ENCODE data around the gene TNFAIP1.

The TNFAIP1 gene

DNA sequence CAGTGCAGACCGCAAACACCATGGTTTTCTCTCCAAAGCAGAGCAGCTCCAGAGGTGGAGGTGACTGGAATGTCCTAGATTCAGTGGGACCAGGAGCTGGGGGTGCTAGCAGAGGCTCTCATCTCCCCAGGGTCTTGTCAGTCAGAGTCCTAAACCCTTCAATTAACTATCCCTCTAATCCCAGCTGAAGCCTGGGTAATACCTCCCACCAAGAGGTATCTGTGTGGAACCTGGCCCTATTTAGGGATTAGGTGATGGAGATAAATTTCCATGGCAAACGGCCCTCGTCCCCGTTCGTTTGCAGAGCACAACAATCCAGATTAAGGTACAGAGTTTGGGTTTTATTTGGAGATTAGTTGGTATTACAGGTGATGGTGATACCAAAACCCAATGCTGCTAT, 27.6 kb downstream of the TNFAIP1 start:
- H3K9me3 ChIP-seq (ENCODE audit: control insufficient read depth, low read length) = no peaks in the 10 kb centered on the region
- no peak overlapping the region for H3K4me3 ChIP-seq (ENCODE audit: insufficient read depth, low read depth, low read length, poor library complexity, severe bottlenecking)
- H3K27me3 ChIP-seq (replicated peaks; ENCODE audit: control insufficient read depth, insufficient read depth, low read length, poor library complexity, severe bottlenecking) = no peaks in the 10 kb centered on the region
- H3K27ac ChIP-seq (ENCODE audit: insufficient read depth, low read length, poor library complexity, severe bottlenecking) = no peak overlapping the region
- H3K36me3 ChIP-seq (ENCODE audit: control insufficient read depth, insufficient read depth, low read length) = peaks cover 54% of the 10 kb centered on the region
- H3K4me1 ChIP-seq (ENCODE audit: control insufficient read depth, insufficient read depth, low read length, poor library complexity, severe bottlenecking) = peaks cover under 1% of the 10 kb centered on the region
- DNase-seq = no peak

DNA sequence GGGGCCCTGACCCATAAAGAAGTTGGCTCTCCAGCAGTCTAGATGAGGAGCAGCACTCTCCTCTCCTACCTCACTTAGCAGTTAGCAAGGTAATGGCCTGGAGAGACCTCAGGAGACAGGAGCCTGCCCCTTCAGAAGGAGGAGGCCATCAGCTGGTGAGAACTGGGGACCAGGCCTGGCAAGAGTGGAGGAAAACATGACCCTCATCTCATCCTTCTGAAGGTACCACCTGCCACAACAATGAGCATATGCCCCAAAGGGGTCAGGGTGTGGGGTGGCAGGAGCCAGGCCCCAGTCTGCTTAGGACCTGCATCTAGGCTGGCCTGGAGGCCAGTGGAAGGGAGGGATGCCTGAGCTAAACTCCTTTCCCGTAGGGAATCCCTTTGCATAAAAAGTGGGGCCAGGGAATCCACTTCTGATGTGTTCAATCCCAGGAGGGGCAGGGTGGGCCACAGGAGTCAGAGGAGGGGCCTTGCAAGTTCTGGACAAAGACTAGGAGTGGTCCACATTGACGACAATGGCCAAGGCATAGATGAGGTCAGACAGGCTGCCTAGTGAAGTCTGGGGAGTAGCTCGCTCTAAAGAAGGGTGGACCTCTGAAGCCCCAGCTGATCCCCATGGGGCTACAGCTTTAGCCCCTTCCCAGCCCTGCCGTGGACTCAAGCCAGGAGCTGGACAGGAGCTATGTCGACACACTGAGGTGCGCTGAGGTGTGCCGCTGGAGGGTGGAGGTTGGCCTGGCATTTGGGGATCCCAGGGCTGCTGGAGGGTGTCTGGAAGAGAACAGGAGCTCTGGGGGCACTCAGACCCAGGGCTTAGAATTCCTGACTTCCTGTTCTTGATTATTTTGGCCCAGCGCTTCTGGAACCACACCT, 28.5 kb downstream of the TNFAIP1 start:
- Histone ChIP-seq H3K36me3 (ENCODE audit: control insufficient read depth, insufficient read depth, low read length) (peaks cover 54% of the 10 kb centered on the region), H3K27me3 (replicated peaks; ENCODE audit: control insufficient read depth, insufficient read depth, low read length, poor library complexity, severe bottlenecking) (no peaks in the 10 kb centered on the region), H3K27ac (ENCODE audit: insufficient read depth, low read length, poor library complexity, severe bottlenecking) (no peak overlapping the region)

DNA sequence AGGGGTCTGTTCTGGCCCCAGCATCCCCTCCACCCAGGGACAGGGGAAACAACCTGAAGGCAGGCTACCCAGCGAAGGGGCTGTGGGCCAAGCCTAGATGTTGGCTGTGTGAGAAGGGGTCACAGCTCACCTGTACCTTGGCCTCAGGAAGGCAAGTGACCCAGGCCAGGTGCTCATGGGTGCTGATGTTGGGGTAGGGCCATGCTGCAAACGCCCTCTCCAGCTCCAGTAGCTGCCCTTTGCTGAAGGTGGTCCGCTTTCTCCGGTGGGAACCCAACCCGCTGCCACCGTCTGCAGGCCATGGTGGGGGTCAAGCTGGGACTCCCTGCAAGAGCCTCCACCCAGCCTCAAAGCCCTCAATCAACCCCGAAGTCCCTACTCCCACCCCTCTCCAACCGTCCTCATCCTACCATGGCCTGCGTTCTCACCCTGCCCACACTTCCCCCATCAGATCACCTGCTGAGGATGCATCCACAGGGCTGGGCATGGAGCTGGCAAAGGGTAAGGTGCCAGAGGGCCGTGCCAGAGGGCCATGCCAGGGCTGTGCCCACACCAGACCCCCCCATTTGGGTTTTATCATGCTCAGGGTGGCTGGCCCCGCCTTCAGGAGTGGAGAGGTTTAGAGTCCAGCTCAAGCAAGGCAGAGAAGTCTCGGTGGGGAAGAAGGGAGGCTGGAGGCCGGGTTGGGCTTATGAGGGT, 29.3 kb downstream of the TNFAIP1 start, which contains the start of gene SEBOX:
Gene SEBOX, minus strand, starts transcription at position 535 of the 699 bp plus-strand sequence. Its CDS starts 48 bp downstream, at position 487.
- Histone ChIP-seq H3K27me3 (replicated peaks; ENCODE audit: control insufficient read depth, insufficient read depth, low read length, poor library complexity, severe bottlenecking) (no peaks in the 10 kb centered on the region), H3K36me3 (ENCODE audit: control insufficient read depth, insufficient read depth, low read length) (peaks cover 54% of the 10 kb centered on the region), H3K4me1 (ENCODE audit: control insufficient read depth, insufficient read depth, low read length, poor library complexity, severe bottlenecking) (no peaks in the 10 kb centered on the region), H3K4me3 (ENCODE audit: insufficient read depth, low read depth, low read length, poor library complexity, severe bottlenecking) (no peak within 1 kb of the TSS), H3K27ac (ENCODE audit: insufficient read depth, low read length, poor library complexity, severe bottlenecking) (no peak within 1 kb of the TSS), H3K9me3 (ENCODE audit: control insufficient read depth, low read length) (no peaks in the 10 kb centered on the region)
- no peak for DNase-seq

More for the DNA sequence above, 28.5 kb downstream of the TNFAIP1 start:
- no peak overlapping the region for H3K4me3 ChIP-seq (ENCODE audit: insufficient read depth, low read depth, low read length, poor library complexity, severe bottlenecking)
- no peaks in the 10 kb centered on the region for H3K9me3 ChIP-seq (ENCODE audit: control insufficient read depth, low read length)
- H3K4me1 ChIP-seq (ENCODE audit: control insufficient read depth, insufficient read depth, low read length, poor library complexity, severe bottlenecking) = no peaks in the 10 kb centered on the region
- DNase-seq = no peak

DNA sequence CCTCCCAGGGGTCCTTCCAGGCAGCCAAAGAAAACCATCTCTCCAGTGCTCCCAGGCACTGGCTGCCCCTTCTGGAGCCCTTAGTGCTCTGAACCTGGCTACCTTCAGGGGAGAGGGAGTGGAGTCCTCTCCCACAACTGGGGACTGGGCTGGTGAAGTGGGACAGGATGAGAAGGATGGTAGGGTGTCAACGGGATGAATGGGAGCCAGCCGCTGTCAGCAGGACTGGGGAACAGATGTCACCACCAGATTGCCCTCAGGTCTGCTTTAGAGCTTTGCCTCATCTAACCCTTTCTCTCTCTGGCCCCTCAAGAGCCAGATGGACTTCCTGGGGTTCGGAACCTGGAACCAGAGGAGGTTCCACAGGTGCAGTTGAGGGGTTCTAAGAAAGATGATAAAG, 29.9 kb downstream of the TNFAIP1 start:
- Histone ChIP-seq H3K27ac (ENCODE audit: insufficient read depth, low read length, poor library complexity, severe bottlenecking) (no peak overlapping the region), H3K36me3 (ENCODE audit: control insufficient read depth, insufficient read depth, low read length) (peaks cover 47% of the 10 kb centered on the region), H3K4me3 (ENCODE audit: insufficient read depth, low read depth, low read length, poor library complexity, severe bottlenecking) (no peak overlapping the region), H3K27me3 (replicated peaks; ENCODE audit: control insufficient read depth, insufficient read depth, low read length, poor library complexity, severe bottlenecking) (no peaks in the 10 kb centered on the region), H3K4me1 (ENCODE audit: control insufficient read depth, insufficient read depth, low read length, poor library complexity, severe bottlenecking) (no peaks in the 10 kb centered on the region), H3K9me3 (ENCODE audit: control insufficient read depth, low read length) (no peaks in the 10 kb centered on the region)
- DNase-seq = no peak

DNA sequence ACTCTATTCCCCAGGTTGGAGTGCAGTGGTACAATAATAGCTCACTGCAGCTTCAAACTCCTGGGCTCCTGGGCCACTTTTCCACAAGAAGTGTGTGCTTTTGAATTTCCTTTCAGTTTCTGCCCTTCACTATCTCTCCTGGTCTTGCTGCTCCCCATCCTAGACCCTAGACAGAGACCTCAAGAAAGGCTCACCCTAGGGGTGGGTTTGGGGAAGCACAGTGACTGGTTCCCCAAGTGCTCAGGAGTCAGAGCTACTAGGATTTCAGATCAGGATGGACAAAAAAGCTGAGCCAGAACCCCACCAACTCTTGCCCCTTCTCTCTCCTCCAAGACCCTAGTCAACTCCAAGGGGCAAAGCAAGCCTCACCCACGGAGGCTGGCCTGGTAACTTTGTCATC, 31.0 kb downstream of the TNFAIP1 start:
- Histone ChIP-seq H3K27me3 (replicated peaks; ENCODE audit: control insufficient read depth, insufficient read depth, low read length, poor library complexity, severe bottlenecking) (no peaks in the 10 kb centered on the region), H3K36me3 (ENCODE audit: control insufficient read depth, insufficient read depth, low read length) (peaks cover 36% of the 10 kb centered on the region), H3K9me3 (ENCODE audit: control insufficient read depth, low read length) (no peaks in the 10 kb centered on the region), H3K27ac (ENCODE audit: insufficient read depth, low read length, poor library complexity, severe bottlenecking) (no peak overlapping the region), H3K4me3 (ENCODE audit: insufficient read depth, low read depth, low read length, poor library complexity, severe bottlenecking) (no peak overlapping the region), H3K4me1 (ENCODE audit: control insufficient read depth, insufficient read depth, low read length, poor library complexity, severe bottlenecking) (peaks cover 3% of the 10 kb centered on the region)
- no peak for DNase-seq

DNA sequence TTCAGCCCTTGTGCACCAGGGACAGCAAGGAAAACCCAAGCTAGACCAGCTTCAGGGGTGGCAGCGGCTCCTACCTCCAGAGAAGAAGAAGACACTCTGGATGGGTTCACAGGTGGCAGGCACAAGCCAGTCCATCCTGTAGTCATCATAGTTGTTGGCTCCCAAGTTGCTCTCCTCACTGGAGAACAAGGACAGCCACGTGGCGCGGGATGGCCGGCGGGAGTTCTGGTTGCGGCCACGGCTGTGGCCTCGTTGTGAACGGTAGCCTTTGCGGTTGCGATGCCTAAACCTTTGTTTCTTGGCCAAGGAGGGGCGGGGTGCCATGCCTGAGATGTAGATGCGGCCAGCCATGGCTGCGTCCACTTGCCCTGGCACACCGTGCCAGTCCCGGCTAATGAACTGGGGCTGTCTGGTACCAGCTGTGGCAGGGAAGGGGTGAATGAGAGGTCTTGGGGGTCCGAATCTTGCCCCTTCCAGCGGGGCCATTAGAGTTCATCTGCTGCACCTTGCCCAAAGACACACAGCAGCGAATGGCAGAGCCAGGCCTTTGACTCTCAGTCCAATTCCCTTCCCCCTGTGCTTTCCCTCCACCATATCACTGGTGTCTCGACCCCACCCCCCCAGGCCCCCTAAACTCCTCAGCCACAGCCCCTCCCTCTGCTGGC, 32.2 kb downstream of the TNFAIP1 start:
- H3K9me3 ChIP-seq (ENCODE audit: control insufficient read depth, low read length) = no peaks in the 10 kb centered on the region
- H3K4me1 ChIP-seq (ENCODE audit: control insufficient read depth, insufficient read depth, low read length, poor library complexity, severe bottlenecking) = peaks cover 14% of the 10 kb centered on the region
- H3K4me3 ChIP-seq (ENCODE audit: insufficient read depth, low read depth, low read length, poor library complexity, severe bottlenecking) = no peak overlapping the region
- no peak overlapping the region for H3K27ac ChIP-seq (ENCODE audit: insufficient read depth, low read length, poor library complexity, severe bottlenecking)
- H3K27me3 ChIP-seq (replicated peaks; ENCODE audit: control insufficient read depth, insufficient read depth, low read length, poor library complexity, severe bottlenecking) = no peaks in the 10 kb centered on the region
- H3K36me3 ChIP-seq (ENCODE audit: control insufficient read depth, insufficient read depth, low read length) = peaks cover 25% of the 10 kb centered on the region
- no peak for DNase-seq

DNA sequence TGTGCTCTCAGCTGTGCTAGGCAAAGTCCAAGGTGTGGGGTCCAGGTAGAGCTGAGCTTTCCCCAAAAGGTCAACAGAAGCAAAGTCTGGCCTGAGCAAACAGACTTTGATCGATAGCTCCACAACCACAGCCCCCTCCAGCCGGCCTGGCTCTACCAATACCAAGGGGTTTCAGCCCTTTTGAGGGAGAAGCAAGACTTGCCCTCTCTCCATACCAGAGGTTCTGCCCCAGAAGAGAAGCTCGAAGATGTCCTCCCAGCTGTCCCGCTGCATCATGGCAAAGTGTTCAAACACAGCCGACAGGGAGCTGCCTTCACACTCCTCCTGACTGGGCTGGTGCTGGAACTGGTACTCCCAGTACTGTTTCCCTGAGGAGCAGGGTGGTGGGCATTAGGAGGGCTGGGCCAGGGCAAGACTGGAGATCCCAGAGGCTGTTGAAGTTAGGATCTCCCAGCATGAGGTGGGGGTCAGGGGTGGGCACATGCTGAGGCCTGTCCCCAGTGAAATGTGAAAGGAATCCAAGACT, 32.8 kb downstream of the TNFAIP1 start:
- Histone ChIP-seq H3K4me3 (ENCODE audit: insufficient read depth, low read depth, low read length, poor library complexity, severe bottlenecking) (no peak overlapping the region), H3K9me3 (ENCODE audit: control insufficient read depth, low read length) (no peaks in the 10 kb centered on the region), H3K36me3 (ENCODE audit: control insufficient read depth, insufficient read depth, low read length) (peaks cover 19% of the 10 kb centered on the region), H3K4me1 (ENCODE audit: control insufficient read depth, insufficient read depth, low read length, poor library complexity, severe bottlenecking) (peaks cover 18% of the 10 kb centered on the region), H3K27ac (ENCODE audit: insufficient read depth, low read length, poor library complexity, severe bottlenecking) (no peak overlapping the region), H3K27me3 (replicated peaks; ENCODE audit: control insufficient read depth, insufficient read depth, low read length, poor library complexity, severe bottlenecking) (no peaks in the 10 kb centered on the region)
- no peak for DNase-seq

DNA sequence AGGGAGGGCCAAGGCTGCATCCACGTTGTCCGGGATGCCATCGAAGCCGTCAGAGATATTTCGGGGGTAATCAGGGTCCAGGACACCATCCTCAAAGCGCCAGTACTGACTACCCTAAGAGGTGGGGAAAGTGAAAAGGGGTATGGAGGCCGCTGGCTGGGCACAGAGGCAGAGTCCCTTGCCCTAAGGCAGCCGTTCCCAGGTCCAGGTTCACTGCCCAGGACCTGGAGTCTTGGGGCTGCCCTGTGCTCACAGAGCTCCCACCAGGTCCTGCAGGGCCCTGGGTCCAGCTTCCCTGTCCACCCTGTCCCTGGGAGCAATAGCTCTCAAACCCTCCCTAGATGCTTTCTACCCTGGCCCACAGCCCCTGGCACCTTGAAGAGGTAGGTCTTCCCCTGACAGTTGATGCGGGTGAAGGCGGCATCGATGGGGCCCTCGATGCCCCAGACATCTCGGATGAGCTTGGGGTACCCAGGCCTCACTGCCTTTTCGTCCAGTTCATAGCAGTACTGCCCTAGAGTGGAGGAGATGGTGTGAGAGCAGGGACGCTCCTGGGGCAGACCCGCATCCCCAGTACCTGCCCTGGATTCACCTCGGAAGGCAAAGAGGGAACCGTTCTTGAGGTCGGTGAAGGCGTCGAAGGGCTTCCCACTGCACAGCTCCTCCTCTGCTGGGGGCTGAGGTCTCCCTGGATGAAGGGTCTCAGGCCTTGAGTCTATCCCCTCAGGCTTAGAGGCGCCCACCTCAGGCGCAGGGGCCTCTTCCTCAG, 33.5 kb downstream of the TNFAIP1 start:
- Histone ChIP-seq H3K4me3 (ENCODE audit: insufficient read depth, low read depth, low read length, poor library complexity, severe bottlenecking) (no peak overlapping the region), H3K27ac (ENCODE audit: insufficient read depth, low read length, poor library complexity, severe bottlenecking) (no peak overlapping the region), H3K27me3 (replicated peaks; ENCODE audit: control insufficient read depth, insufficient read depth, low read length, poor library complexity, severe bottlenecking) (no peaks in the 10 kb centered on the region), H3K9me3 (ENCODE audit: control insufficient read depth, low read length) (no peaks in the 10 kb centered on the region), H3K4me1 (ENCODE audit: control insufficient read depth, insufficient read depth, low read length, poor library complexity, severe bottlenecking) (peaks cover 19% of the 10 kb centered on the region), H3K36me3 (ENCODE audit: control insufficient read depth, insufficient read depth, low read length) (peaks cover 12% of the 10 kb centered on the region)
- DNase-seq = no peak

DNA sequence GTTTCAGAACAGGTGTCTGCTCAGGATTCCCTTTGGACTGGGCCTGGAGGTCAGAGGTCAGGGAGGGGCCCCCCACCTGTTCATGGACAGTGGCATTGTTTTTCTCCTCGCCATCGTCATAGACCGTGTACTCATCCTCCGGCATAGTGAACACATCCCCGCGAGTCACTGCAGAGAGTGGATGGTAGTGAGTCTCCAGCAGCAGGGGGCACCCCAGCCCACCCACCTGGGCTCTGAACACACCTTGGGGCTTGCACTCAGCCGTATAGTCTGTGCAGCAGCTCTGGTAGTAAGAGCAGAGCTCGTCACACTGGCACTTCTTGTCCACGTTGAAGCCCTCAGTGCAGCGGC, 34.1 kb downstream of the TNFAIP1 start:
- H3K4me3 ChIP-seq (ENCODE audit: insufficient read depth, low read depth, low read length, poor library complexity, severe bottlenecking) = no peak overlapping the region
- no peaks in the 10 kb centered on the region for H3K27me3 ChIP-seq (replicated peaks; ENCODE audit: control insufficient read depth, insufficient read depth, low read length, poor library complexity, severe bottlenecking)
- H3K9me3 ChIP-seq (ENCODE audit: control insufficient read depth, low read length) = no peaks in the 10 kb centered on the region
- no peak overlapping the region for H3K27ac ChIP-seq (ENCODE audit: insufficient read depth, low read length, poor library complexity, severe bottlenecking)
- H3K36me3 ChIP-seq (ENCODE audit: control insufficient read depth, insufficient read depth, low read length) = peaks cover 6% of the 10 kb centered on the region
- H3K4me1 ChIP-seq (ENCODE audit: control insufficient read depth, insufficient read depth, low read length, poor library complexity, severe bottlenecking) = peaks cover 19% of the 10 kb centered on the region
- DNase-seq = no peak
